Choroid plexus epithelial cell (primary cell): ENCODE measurements around the gene ADCY7.

Experiments used
- DNase-seq: peaks from one replicate; pipeline ENCODE4 v3.0.0-alpha.2; 2010; ENCODE audit warnings: low read depth
- H3K4me3 ChIP-seq: 2 replicates; pipeline ENCODE4 v1.5.1; 2011; ENCODE audit warnings: low read depth, mild to moderate bottlenecking, control low read depth, low read length, moderate library complexity
- TF ChIP-seq, protein P1 (sequence below): conservative IDR thresholded peaks from 2 replicates; pipeline ENCODE4 v1.5.1; 2011; ENCODE audit warnings: low read depth, mild to moderate bottlenecking, control low read depth, inconsistent platforms, low read length, moderate library complexity

The ADCY7 gene

GRCh38 chr16:50281391-50282009 lies 15.1 kb downstream of the ADCY7 start:
- no peak overlapping the region for H3K4me3 ChIP-seq
- no peak for DNase-seq
- TF ChIP-seq, protein P1, sequence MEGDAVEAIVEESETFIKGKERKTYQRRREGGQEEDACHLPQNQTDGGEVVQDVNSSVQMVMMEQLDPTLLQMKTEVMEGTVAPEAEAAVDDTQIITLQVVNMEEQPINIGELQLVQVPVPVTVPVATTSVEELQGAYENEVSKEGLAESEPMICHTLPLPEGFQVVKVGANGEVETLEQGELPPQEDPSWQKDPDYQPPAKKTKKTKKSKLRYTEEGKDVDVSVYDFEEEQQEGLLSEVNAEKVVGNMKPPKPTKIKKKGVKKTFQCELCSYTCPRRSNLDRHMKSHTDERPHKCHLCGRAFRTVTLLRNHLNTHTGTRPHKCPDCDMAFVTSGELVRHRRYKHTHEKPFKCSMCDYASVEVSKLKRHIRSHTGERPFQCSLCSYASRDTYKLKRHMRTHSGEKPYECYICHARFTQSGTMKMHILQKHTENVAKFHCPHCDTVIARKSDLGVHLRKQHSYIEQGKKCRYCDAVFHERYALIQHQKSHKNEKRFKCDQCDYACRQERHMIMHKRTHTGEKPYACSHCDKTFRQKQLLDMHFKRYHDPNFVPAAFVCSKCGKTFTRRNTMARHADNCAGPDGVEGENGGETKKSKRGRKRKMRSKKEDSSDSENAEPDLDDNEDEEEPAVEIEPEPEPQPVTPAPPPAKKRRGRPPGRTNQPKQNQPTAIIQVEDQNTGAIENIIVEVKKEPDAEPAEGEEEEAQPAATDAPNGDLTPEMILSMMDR = no peak

DNA sequence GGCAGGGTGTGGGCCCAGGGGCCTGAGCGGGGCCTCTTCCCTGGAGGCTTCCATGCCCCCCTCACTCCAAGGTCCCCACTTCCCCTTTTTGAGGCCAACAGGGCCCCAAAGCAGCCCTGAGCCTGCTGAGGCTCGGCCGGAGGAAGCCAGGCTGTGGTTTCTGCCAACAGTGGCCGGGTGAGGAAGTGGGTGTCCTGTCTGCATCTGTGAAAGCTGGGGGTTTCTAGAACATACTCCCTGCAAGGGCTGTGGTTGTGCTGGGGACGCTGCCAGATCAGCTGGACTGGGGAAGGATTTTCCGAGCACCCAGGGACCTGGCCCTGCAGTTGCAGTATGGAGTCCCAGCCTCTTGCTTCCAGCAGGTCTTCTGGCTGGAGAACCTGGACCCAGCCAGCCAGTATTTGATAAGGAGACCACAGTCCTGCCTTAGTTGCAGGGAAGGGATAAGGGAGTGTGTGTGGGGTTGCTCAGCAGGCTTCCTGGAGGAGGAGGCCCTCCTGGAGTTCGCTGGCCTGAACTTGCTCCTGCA lies 15.7 kb downstream of the ADCY7 start:
- TF ChIP-seq, protein P1 = no peak
- no peak overlapping the region for H3K4me3 ChIP-seq
- DNase-seq = peak; percentile 80

DNA sequence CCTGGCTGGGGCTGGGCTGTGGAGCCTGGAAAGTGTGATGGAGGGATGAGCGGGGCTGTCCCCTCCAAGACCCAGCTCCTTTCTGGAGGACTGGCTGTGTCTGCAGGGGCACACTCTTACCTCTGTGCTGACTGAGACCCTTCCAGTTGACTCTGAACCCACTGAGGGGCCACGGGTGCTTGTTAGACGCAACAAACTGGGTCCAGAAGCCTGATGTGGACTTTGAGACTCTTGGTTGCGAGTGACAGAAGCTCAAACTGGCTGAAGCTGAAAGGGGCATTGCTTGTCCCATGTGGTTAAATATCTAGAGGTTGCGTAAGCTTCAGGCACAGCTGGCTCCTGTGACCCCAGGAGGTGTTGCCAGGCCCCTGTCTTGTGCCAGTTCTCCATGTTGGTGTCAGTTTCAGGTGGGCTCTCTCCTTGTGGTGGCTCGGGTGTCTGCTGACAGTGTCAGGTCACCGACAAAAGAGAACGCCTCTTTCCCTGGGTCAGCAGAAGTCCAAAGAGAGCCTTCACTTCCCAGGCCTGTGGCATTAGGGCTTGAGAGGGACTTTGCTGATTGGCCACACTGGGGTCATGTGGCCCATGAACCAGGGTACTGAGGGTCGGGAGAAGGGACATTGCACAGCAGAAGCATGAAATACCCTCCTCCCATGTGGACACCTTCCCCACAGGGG lies 16.7 kb downstream of the ADCY7 start:
- TF ChIP-seq, protein P1 = no peak
- DNase-seq = no peak
- H3K4me3 ChIP-seq = no peak overlapping the region

GRCh38 chr16:50284131-50284911 lies 18.0 kb downstream of the ADCY7 start:
- TF ChIP-seq, protein P1 = no peak
- no peak overlapping the region for H3K4me3 ChIP-seq
- DNase-seq = no peak

DNA sequence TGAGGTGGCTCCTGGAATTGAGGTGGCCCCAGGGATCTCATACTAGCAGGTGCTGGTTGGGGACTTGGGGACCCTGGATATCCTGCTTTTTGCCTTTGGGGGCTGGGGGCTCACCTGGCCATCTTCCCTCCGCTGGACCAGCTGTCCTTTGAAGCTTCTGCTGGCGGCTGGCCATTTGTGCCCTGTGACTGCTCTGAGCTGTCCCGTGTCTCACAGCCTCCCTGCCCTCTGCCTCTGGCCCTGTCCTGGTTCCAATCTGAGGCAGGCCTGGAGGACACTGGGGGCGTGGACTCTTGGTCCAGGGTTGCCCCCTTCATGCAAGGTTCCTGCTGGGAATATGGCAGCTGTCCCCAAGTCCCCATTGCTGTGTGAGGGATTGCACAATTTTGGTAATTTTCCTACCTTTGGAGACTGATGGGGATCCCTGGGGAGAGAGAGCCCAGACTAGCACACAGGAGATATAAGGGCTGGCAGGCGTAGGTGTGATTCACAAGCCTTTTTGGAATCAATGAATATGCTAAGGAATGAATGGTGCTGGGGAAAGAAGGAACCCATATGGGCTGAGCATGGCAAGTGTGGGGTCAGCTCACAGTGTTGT lies 19.2 kb downstream of the ADCY7 start:
- DNase-seq = no peak
- TF ChIP-seq, protein P1 = no peak
- H3K4me3 ChIP-seq = no peak overlapping the region

- H3K4me3 ChIP-seq = no peak overlapping the region
- TF ChIP-seq, protein P1 = no peak
- DNase-seq = no peak
These were observed 20.3 kb downstream of the ADCY7 start for GRCh38 chr16:50286681-50287080.
